Endothelial cell of umbilical vein (primary cell): Measurements from ENCODE around the gene DIAPH3. TPM values are rescaled to one million over a fixed set of nuclear protein-coding genes. Genes with fewer than 3 reads are reported as not detected.
"Not testable (repeated sequence)": the region's sequence is repeated elsewhere in the genome, so short reads cannot be mapped to it uniquely, and the experiment has no call there.

Experiments
- BruUV-seq: library from RNA; stranded (reverse); fragments of 400-500 nt; replicated peaks from 2 replicates; lab custom pipeline; 2021; lab: Mats Ljungman, UMichigan
- CTCF ChIA-PET: fragments of 300-600, 350-600 bp; sonication (Branson Sonifier 250); formaldehyde crosslinking; loops from one replicate; lab custom pipeline; 2021; ENCODE audit warnings: antibody characterized with exemption, inconsistent platforms; lab: Charles Lee
- POLR2A ChIA-PET: fragments of 300-600, 350-600 bp; sonication (Branson Sonifier 250); formaldehyde crosslinking; loops from one replicate; lab custom pipeline; 2021; ENCODE audit warnings: antibody characterized with exemption, inconsistent platforms; lab: Charles Lee
- DNase-seq: peaks from one replicate; pipeline ENCODE4 v3.0.0-alpha.2; 2011; ENCODE audit warnings: low read depth, low spot score
- FAIRE-seq: peaks from 2 replicates; lab custom pipeline; 2011; peaks lifted over from hg19 to GRCh38; lab: Jason Lieb, UNC
- H2AFZ ChIP-seq: 2 replicates; pipeline ENCODE4 v1.6.0; 2012; ENCODE audit warnings: low read depth, low read length, control low read depth, inconsistent platforms
- H3K27ac ChIP-seq: 2 replicates; pipeline ENCODE4 v1.5.1; 2011; ENCODE audit warnings: low read depth, mild to moderate bottlenecking, control low read depth, low read length, moderate library complexity; ENCODE audit not compliant: insufficient read depth
- H3K27me3 ChIP-seq, 2 experiments: 2 replicates each; pipeline versions ENCODE4 v1.6.0 to v1.6.1; 2011; ENCODE audit warnings: low read length in 2 of 2, mixed read lengths in 1 of 2; ENCODE audit not compliant: control insufficient read depth in 2 of 2, insufficient read depth in 2 of 2
- H3K36me3 ChIP-seq, 2 experiments: 2 replicates in 1 of 2; 3 replicates in 1 of 2; pipeline ENCODE4 v1.5.1; 2011; ENCODE audit warnings: low read length in 2 of 2, mild to moderate bottlenecking in 1 of 2, moderate library complexity in 1 of 2; ENCODE audit not compliant: control insufficient read depth in 2 of 2, insufficient read depth in 2 of 2; ENCODE audit errors: extremely low read depth in 1 of 2
- H3K4me1 ChIP-seq: 3 replicates; pipeline ENCODE4 v1.5.1; 2011; ENCODE audit warnings: mild to moderate bottlenecking, low read length; ENCODE audit not compliant: control insufficient read depth, insufficient read depth; ENCODE audit errors: extremely low read depth
- H3K4me2 ChIP-seq: 2 replicates; pipeline ENCODE4 v1.6.1; 2011; ENCODE audit warnings: low read length, control low read depth, mixed read lengths; ENCODE audit not compliant: insufficient read depth
- H3K4me3 ChIP-seq, 3 experiments: fragments of 200-600 bp in 1 of 3; sonication (generic), shearing (Covaris generic) in 1 of 3; replicated peaks in 1 of 3; 2 replicates each; pipeline ENCODE4 v1.5.1; 2011 to 2016; ENCODE audit warnings: control low read depth in 3 of 3, low read length in 3 of 3, mild to moderate bottlenecking in 2 of 3, inconsistent platforms in 1 of 3, low read depth in 1 of 3, moderate library complexity in 1 of 3; ENCODE audit not compliant: insufficient read depth in 1 of 3
- H3K79me2 ChIP-seq: 2 replicates; pipeline ENCODE4 v1.6.0; 2012; ENCODE audit warnings: low read length, inconsistent platforms; ENCODE audit not compliant: control insufficient read depth, insufficient read depth
- H3K9ac ChIP-seq: replicated peaks from 2 replicates; pipeline ENCODE3; 2011; ENCODE audit warnings: low read length, control low read depth; ENCODE audit not compliant: insufficient read depth; ENCODE audit errors: extremely low read depth
- H3K9me1 ChIP-seq: replicated peaks from 3 replicates; pipeline ENCODE4 v1.6.0; 2011; ENCODE audit warnings: mild to moderate bottlenecking, low read length; ENCODE audit not compliant: control insufficient read depth, insufficient read depth; ENCODE audit errors: extremely low read depth
- H3K9me3 ChIP-seq: replicated peaks from 2 replicates; pipeline ENCODE4 v1.5.1; 2012; ENCODE audit warnings: low read length, inconsistent platforms; ENCODE audit not compliant: control insufficient read depth, insufficient read depth
- H4K20me1 ChIP-seq: replicated peaks from 2 replicates; pipeline ENCODE3; 2011; ENCODE audit warnings: mild to moderate bottlenecking, low read length; ENCODE audit not compliant: control insufficient read depth, insufficient read depth; ENCODE audit errors: extremely low read depth
- EZH2 ChIP-seq: IDR thresholded peaks from 2 replicates; pipeline ENCODE4 v1.6.1; 2012; ENCODE audit warnings: borderline replicate concordance, low read depth, mild to moderate bottlenecking, moderate library complexity, low read length, inconsistent platforms; ENCODE audit not compliant: severe bottlenecking
- dilution Hi-C: fragments of 300-500 bp; cut with MboI; formaldehyde crosslinking; loops from one replicate; pipeline ENCODE4 v1.15.0; 2019; ENCODE audit warnings: low sequenced_read_pairs; ENCODE audit not compliant: extremely low pct_ligation_motif_present
- intact Hi-C: fragments of 100-400 bp; cut with micrococcal nuclease; formaldehyde crosslinking; loops from one replicate; pipeline ENCODE4 v1.10.0; 2022
- polyA plus RNA-seq, 4 experiments: library from polyadenylated mRNA; depleted of rRNA in 3 of 4; stranded (reverse) in 3 of 4; unstranded in 1 of 4; fragments of >200 nt; gene quantifications; 2 replicates each; pipeline versions ENCODE4 v1.2.1 to v1.2.3, GENCODE V29; 2011 to 2012; ENCODE audit warnings: missing spikeins in 1 of 4
- total RNA-seq: library from RNA; stranded (reverse); gene quantifications from 2 replicates; pipeline ENCODE4 v1.2.3, GENCODE V29; 2021

Gene DIAPH3
- total and polyA plus RNA-seq, 2 donors (not counting 3 experiments of a cell fraction or from before 2014, with no cell fraction given): 9.9 to 44.0 TPM

DNA sequence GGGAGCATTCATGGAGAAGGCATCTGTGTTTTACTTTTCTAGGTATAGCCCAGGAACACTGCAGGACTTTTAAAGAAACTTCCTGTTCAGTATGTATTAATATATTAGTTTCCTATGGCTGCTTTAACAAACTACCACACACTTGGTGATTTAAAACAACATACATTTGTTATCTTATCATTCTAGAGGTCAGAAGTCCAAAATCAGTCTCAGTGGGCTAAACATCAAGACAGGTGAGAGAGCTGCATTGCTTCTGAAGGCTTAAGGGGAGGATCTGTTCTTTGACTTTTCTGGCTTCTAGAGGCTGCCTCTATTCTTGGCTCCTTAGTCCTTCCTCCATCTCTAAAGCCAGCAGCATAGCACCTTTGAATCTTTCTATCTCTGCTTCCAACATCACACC is 37.6 kb upstream of the DIAPH3 start:
- no peak for TF ChIP-seq EZH2
- Histone ChIP-seq H3K4me1 (no peaks in the 10 kb centered on the region), H3K4me2 (no peak overlapping the region), H3K9me1 (no peaks in the 10 kb centered on the region), H3K9ac (no peak overlapping the region), H3K79me2 (no peaks in the 10 kb centered on the region), H3K4me3 (no peak overlapping the region), H3K9me3 (no peaks in the 10 kb centered on the region), H3K36me3 (no peaks in the 10 kb centered on the region), H3K27ac (no peak overlapping the region), H2AFZ (no peak overlapping the region), H3K27me3 (peaks cover 0 to 2% of the 10 kb centered on the region in 2 experiments), H4K20me1 (no peaks in the 10 kb centered on the region)
- FAIRE-seq (no peak), DNase-seq (no peak)
- POLR2A ChIA-PET: no interaction called here
- dilution Hi-C loops: no loop called here
- BruUV-seq: no TSS peak
- intact Hi-C loops: no loop called here
- CTCF ChIA-PET: no interaction called here

DNA sequence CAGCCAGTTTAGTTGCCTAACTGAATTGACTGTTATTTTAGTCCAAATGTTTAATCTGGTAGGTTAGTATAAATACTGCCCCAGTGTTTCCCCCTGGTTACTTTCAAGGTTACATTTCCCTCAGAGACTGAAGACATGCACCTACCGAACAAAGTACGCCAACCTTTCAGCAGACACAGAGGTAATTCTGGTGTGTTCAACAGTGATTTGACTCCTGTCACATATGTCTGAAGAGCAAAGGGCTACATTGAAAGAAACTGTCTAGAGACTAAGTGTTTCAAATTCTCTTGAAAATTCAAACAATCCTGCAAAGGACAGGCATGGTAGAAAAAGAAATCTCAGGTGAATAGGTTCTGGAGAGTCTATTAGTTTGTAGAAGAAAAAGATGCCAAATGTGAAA is 32.2 kb upstream of the DIAPH3 start:
- H3K27me3 ChIP-seq, H3K4me2 ChIP-seq, dilution Hi-C loops, H4K20me1 ChIP-seq, H3K4me3 ChIP-seq, BruUV-seq, H3K9me1 ChIP-seq, intact Hi-C loops, FAIRE-seq, H2AFZ ChIP-seq, H3K9me3 ChIP-seq, H3K36me3 ChIP-seq, CTCF ChIA-PET, H3K9ac ChIP-seq, H3K4me1 ChIP-seq, H3K79me2 ChIP-seq, DNase-seq, POLR2A ChIA-PET, H3K27ac ChIP-seq: not testable (repeated sequence)
